ENCODE data around the gene MBTD1.
"Not testable (repeated sequence)": the region's sequence is repeated elsewhere in the genome, so short reads cannot be mapped to it uniquely, and the experiment has no call there.

Gene MBTD1

DNA sequence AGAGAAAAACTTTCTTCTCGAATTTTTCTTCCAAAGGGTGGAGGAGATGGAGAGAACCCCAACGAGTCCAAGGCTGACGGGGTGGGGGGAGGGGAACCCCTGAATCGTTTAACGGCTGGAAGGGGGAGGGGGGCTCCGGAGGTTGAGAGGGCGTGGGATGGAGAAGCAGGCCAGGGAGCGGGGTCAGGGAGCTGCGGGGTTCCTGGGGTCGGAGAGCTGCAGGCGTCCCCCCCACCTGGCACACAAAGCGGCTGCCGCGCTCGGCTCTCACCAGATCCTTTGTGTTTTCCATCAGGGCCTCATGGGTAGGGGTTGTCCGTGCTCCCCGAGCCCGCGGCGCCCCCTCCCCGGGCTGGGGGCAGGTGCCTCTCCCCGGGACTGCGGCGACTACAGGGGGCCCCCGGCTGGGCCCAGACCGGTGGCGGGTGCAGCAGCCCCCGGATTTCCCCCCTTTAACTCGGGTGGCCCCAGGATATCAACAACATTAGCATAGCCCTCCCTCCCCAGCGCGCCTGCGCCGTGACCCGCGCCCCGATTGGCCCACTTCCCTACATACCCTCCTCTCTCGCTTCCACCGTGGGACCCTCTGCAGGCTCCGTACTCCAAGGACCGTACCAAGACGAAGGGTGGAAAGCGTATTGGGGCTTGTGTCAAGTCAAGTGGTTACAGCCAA is at the start of gene MBTD1:
TSS of gene MBTD1 (minus strand) at position 486 of the 673 bp plus-strand sequence. CDS start 34,888 bp downstream, outside the sequence.
- DNase-seq (ENCODE audit: low read depth, low spot score): peak; percentile 98

DNA sequence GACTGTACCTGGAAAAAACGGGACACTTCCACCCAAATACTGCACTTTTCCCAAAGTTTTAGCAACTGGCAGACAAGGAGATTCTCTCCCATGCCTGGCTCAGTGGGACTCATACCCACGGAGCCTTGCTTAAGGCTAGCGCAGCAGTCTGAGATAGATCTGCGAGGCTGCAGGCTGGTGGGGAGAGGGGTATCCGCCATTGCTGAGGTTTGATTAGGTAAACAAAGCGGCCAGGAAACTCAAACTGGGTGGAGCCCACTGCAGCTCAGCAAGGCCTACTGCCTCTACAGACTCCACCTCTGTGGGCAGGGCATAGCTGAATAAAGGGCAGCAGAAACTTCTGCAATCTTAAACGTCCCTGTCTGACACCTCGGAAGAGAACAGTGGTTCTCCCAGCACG is 45.3 kb upstream of the MBTD1 start:
- no peak for DNase-seq (ENCODE audit: low read depth, low spot score)

DNA sequence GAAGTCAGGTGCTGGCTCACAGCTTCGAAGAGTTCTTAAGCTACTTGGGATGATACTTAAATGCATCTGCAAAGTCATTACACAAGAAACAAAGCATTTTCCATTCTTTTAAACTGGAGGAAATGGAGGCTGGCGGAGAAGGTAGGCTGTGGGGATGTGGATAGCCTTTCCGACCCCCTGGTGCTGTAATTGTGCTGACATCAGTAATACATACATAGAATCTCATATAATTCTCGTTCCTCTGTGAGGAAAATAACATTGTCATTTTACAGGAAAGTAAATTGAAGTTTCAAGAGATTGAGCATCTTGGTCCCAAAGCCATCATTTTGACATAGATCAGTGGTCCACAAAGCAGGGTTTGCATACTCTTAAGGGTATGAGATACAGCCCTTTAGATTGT is 40.0 kb upstream of the MBTD1 start:
- no peak for DNase-seq (ENCODE audit: low read depth, low spot score)

DNA sequence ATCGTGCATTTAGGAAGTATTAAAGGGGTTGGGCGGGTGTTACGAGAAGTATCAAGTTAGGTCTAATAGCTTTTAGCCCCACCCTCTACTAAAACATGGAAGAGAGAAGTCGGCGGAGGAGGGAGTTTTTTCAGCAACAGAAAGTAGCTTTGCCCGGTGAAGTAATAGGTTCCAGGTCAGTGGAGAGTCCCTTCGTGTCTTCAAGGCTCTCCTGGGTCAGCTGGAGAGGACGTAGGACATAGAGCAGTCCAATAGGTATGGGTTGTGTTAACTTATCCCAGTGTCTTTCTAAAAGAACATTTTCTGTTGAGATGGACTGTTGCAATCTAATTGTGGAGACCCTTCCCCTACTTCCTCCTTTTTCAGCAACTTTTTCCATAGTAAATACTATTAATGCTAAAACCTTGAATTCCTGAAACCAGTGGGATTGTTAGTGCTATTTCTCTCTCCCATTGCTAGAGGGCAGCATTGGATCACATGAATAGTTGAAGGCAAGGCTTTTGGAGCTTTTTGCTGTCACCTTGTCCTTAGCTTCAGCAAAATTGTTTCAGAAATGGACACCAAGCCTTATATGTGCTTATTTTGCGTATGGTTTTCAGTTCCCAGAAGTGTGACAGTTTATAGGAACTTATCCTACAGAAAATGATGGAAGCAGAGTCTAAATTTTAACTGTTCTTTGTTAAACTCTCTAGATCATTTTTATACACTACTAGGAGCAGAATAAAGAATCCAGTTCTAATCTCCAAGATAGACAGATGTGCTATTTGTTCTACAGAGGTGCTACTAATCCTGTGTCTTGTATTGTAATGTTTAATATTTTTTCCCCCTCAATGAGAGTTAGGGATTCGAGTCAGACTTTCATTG is 38.9 kb upstream of the MBTD1 start:
- peak; percentile 71 for DNase-seq (ENCODE audit: low read depth, low spot score)

GRCh38 chr17:51294338-51294737 is 34.5 kb upstream of the MBTD1 start:
- not testable (repeated sequence) for DNase-seq (ENCODE audit: low read depth, low spot score)

DNA sequence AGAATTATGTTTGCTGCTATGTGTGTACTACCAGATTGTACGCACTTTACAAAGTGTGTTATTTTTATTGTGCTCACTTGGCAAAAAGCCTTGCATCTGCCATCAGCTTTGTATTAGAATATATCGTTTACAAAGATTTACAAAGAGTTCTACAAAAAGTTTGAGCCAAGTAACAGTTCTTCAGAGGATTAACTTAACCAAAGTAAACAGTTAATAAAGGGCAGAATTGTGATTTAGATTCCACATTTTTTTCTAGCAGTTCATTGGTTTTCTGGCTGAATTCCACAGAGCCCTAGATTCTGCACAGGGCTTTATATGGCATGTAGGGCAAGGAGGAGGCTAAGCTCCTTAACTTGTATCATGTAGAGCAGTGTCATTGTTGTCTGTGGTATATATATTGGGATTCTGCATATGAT is 29.9 kb upstream of the MBTD1 start:
- DNase-seq (ENCODE audit: low read depth, low spot score): peak; percentile 78

DNA sequence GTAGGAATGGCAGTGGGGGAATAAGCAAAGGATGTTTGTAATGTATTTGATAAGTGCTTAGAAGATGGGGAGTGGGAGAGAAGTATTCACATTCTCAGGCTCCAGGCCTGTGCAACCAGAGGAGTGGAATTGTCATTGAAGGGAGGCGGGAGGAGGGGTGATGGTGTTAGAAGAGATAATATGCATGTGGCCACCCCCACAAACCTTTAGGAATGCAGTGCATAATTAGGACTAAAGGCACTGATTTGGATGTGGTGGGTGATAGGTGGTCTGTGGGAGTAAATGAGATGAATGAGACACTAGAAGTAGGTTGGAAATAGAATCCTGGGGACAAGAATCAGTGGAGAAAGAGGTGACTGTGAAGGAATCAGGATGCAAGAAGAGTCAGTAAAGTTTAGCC is 27.6 kb upstream of the MBTD1 start:
- DNase-seq (ENCODE audit: low read depth, low spot score): no peak

DNA sequence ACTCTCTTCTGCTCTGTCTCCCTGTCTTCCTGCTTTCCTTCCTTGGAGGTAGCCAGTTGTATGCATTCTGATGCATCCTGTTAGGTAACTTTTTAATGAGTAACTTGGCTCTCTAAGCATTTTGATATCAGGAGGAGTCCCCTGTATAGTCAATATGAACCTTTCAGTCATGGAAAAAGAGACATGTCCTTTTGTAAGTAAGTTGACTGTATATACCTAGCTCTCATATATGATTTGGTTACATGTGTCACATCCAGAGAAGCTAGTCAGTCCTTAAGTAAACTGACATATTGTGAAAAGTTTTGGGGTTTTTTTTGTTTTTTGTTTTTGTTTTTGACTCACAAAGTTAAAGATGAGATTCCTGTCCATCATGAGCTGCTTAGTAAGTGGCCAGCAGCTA is 19.3 kb upstream of the MBTD1 start:
- DNase-seq (ENCODE audit: low read depth, low spot score): no peak

GRCh38 chr17:51275381-51275780 is 15.5 kb upstream of the MBTD1 start:
- DNase-seq (ENCODE audit: low read depth, low spot score): peak; percentile 59

- DNase-seq (ENCODE audit: low read depth, low spot score): no peak
Observed at GRCh38 chr17:51272812-51273211, 13.0 kb upstream of the MBTD1 start.

DNA sequence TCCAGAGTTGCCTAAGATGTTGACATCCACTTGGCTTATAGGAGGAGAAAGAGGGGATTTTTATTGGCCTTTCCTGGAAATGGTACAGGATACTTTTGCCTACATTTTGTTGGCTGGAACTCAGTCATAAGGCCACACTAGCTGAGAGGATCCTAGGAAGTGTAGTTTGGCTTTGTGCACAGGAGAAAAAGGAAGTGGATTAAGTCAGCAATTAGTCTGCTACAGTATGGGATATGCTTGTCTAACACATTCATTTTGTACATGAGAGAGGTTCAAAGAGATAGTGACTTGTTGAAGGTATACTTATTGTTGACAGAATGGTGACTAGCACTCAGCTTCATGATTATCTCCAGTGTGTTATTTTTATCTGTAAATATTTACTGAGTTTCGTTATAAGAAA is 10.8 kb upstream of the MBTD1 start:
- no peak for DNase-seq (ENCODE audit: low read depth, low spot score)

DNA sequence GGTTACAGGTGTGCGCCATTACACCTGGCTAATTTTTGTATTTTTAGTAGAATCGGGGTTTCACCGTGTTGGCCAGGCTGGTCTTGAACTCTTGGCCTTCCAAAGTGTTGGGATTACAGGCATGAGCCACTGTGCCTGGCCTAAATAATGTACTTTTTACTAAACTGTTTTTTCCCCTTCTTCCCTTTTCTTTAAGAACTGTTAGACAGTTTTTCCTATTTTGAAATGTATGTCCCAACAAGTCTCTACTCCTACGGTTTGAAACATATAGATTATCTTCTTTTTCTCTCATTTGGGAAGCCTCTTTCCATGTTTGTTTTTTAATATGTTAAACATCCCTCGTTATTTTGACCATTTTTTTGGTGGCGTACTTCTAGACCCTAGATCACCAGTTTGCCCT is 10.1 kb upstream of the MBTD1 start:
- DNase-seq (ENCODE audit: low read depth, low spot score): no peak

DNA sequence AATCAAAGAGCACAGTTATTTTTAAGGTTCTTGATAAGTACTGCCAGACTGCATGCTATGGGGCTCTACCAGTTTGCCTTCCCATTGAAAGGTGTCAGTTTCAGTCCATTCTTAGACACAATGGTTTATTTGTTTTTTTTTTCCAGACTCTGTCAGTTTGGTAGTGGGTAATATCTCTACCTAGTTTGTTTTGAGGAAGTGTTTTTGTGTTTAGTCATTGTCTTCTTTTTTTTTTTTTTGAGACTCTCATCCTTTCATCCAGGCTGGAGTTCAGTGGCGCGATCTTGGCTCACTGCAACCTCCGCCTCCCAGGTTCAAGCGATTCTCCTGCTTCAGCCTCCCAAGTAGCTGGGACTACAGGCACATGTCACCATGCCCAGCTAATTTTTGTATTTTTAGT is 4.6 kb upstream of the MBTD1 start:
- not testable (repeated sequence) for DNase-seq (ENCODE audit: low read depth, low spot score)

DNA sequence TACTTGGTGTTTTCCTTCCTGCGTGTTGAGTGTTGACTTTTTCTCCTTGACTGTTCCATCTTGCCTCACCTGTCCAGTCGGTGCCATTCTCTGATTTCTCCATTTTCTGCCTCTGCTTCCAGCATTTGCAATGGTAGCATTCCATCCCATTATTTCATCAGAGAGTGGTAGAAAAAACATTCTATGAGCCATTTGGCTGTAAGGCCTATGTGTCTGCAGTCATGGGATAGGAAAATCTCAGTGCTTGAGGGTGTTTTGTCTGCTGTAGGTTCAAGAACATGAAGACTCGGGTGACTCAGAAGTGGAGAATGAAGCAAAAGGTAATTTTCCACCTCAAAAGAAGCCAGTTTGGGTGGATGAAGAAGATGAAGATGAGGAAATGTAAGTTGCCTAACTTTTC is 3.2 kb upstream of the MBTD1 start:
- peak; percentile 26 for DNase-seq (ENCODE audit: low read depth, low spot score)

GRCh38 chr17:51261024-51261963 is 1.4 kb upstream of the MBTD1 start:
- peak; percentile 13 for DNase-seq (ENCODE audit: low read depth, low spot score)

GRCh38 chr17:51260237-51261023 is 581 bp upstream of the MBTD1 start, which contains the start of gene UTP18:
Gene UTP18, plus strand, starts transcription at chr17:51260546. Its CDS starts 39 bp downstream, at chr17:51260585.
- peak; percentile 99 for DNase-seq (ENCODE audit: low read depth, low spot score)

DNA sequence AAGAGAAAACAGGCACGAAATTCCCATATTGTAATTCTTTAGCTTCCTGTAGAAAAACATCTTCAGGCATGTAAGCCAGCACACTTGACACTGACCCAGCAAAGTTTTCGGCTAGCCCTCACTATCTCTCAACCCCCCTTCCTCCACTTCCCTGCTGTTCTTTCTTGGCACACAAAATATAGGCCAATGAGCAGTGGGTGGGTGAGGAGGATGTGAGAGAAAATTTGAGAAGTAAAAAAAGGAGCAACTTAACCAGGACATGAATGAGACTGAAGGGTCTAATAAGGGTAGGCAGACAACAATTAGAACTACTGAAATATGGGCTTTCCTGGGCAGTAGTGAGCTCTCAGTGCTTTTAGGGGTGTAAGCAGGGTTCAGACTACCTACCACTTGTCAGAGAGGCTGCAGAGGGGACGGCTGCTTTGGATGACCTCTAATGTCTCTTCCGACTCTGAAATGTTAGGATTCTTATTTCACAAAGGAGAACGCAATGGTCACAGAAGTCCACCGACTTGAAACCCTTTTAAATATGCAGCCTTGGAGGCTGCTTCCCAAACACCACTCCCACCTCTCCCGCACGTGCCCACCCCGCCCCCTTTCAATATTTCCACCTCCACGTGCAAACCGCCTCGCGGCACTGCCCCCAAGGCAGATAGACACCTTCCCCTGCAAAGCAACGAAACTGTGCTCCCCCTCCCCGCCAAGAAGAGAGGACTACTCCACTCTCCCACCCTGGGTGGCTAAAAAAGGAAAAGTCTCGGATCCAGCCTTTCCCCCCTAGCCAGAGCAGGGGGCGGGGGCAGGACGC is 889 bp downstream of the MBTD1 start:
- peak; percentile 40 for DNase-seq (ENCODE audit: low read depth, low spot score)

DNA sequence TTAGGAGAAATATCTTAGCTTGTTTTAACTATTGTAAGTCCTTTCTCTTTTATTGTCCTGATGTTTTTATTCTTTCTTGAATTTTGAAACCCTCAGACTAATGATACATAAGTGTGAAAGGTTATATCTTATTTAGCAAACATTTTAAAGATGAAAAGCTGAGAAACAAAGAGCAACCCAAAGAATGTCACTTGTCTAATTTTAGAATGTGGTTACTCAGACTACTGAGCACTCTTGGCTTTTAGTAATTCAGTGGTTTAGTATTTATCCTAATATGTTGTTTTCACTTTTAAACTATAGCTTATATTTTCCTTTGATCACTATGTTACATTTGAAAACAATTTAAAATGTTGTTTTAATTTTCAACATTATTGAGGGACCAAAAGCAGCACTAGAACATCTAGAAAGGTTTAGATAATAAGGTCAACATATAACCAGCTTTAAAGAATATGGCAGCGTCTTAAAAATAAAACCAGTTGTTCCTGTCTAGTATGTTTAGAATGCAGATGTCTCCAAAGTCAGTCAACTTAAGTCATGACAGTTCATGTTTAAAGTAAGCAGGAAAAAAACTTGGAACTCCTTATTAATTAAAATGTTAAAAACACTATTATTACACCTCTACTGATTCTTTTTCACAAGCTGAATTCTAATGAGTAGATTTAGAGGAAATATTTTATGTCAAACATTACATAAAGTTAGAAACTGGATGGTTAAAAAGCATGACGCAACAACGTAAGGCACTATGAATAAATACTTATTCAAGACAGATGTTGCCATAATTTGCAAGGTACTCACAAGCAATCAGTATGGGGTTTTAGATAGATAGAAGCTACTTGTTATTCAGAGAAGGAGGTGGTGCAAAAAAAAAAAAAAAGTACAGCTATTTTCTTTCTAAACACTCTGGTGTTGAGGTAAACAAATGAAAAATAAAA is 2.4 kb downstream of the MBTD1 start:
- DNase-seq (ENCODE audit: low read depth, low spot score): no peak

DNA sequence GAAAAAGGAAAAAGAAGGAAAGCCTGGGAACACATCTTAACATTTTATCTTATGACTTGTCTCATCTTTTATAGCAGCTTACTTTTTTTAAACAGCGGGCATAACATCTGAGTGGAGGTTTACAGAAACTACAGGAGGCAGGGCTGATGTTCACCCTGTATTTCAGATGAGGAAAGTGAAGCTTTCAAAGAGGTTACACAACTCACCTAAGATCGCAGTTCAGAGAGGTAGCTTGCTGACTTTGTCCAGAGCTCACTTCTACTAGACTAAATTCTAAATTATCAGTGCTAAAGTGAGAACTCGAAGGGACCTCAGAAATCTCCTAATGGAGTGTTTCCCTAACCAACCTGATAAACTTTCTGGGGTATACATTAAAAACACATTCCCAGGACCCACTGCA is 3.7 kb downstream of the MBTD1 start:
- no peak for DNase-seq (ENCODE audit: low read depth, low spot score)
